ENCODE measurements around the gene HNRNPUL1. TPM values are rescaled to one million over a fixed set of nuclear protein-coding genes. Genes with fewer than 3 reads are reported as not detected.
A peak's percentile ranks its signal among the peaks of the same experiment; 100 is the strongest.

HNRNPUL1 gene
- total and polyA plus RNA-seq, 5 donors, result 89.4 to 152 (median 136) TPM

GRCh38 chr19:41355035-41355434 is 90.9 kb downstream of the HNRNPUL1 start:
- WGBS, result 68% methylated on average over 1 of the region's 1 CpG
- Histone ChIP-seq H3K27ac (ENCODE audit: low read length) (no peak overlapping the region), H3K4me1 (ENCODE audit: control insufficient read depth, insufficient read depth, low read length) (peaks cover 3% of the 10 kb centered on the region), H3K9me3 (ENCODE audit: control insufficient read depth, low read length) (no peaks in the 10 kb centered on the region), H3K27me3 (ENCODE audit: control insufficient read depth, insufficient read depth) (no peaks in the 10 kb centered on the region), H3K4me3 (ENCODE audit: low read length) (no peak overlapping the region)
- DNase-seq, result no peak
- intact Hi-C loops (cut with DNase I), result loop anchor here in 1 of 4 donors (5.0 to 10.0 kb wide), 2 partner anchors 33 to 80 kb away; partner anchors contain the start of gene DMAC2
- ATAC-seq, result no peak

- Histone ChIP-seq H3K9me3 (ENCODE audit: control insufficient read depth, low read length) (no peaks in the 10 kb centered on the region), H3K27ac (ENCODE audit: low read length) (no peak overlapping the region), H3K4me1 (ENCODE audit: control insufficient read depth, insufficient read depth, low read length) (no peaks in the 10 kb centered on the region), H3K4me3 (ENCODE audit: low read length) (no peak overlapping the region), H3K27me3 (ENCODE audit: control insufficient read depth, insufficient read depth) (no peaks in the 10 kb centered on the region)
- peak in 1 of 3 donors; percentile 36 for DNase-seq
- intact Hi-C loops (cut with DNase I), result loop anchor here in 1 of 4 donors (5.0 to 10.0 kb wide), 2 partner anchors 34 to 79 kb away; partner anchors contain the start of gene DMAC2
- ATAC-seq, result no peak
- WGBS, result 53% methylated on average over 3 of the region's 3 CpGs
Observed at GRCh38 chr19:41355802-41356201, 91.6 kb downstream of the HNRNPUL1 start.

GRCh38 chr19:41356984-41357739 is 93.0 kb downstream of the HNRNPUL1 start:
- Histone ChIP-seq H3K4me3 (ENCODE audit: low read length) (no peak overlapping the region), H3K27me3 (ENCODE audit: control insufficient read depth, insufficient read depth) (no peaks in the 10 kb centered on the region), H3K9me3 (ENCODE audit: control insufficient read depth, low read length) (no peaks in the 10 kb centered on the region), H3K4me1 (ENCODE audit: control insufficient read depth, insufficient read depth, low read length) (no peaks in the 10 kb centered on the region), H3K27ac (ENCODE audit: low read length) (no peak overlapping the region)
- 71% methylated on average over 11 of the region's 11 CpGs for WGBS
- DNase-seq (no peak), ATAC-seq (no peak)
- intact Hi-C loops (cut with DNase I), result loop anchor here in 1 of 4 donors (5.0 to 10.0 kb wide), 2 partner anchors 35 to 78 kb away; partner anchors contain the start of gene DMAC2

Other genes starting within 250 kb of the HNRNPUL1 start
- not detected for gene CYP2A13, start 175.9 kb upstream of the HNRNPUL1 start, total RNA-seq
- gene CYP2A13, start 175.9 kb upstream of the HNRNPUL1 start, polyA plus RNA-seq, result not detected
- gene CYP2F1, start 149.9 kb upstream of the HNRNPUL1 start, total RNA-seq, result not detected
- not detected for gene CYP2F1, start 149.9 kb upstream of the HNRNPUL1 start, polyA plus RNA-seq
- 1 to 10 TPM; 1.1 to 1.7 (median 1.2) TPM for gene CYP2S1, start 71.2 kb upstream of the HNRNPUL1 start, total RNA-seq
- 0.14 TPM for gene CYP2S1, start 71.2 kb upstream of the HNRNPUL1 start, polyA plus RNA-seq
- 10 to 100 TPM; 30.2 to 43.6 (median 38.5) TPM for gene AXL, start 45.1 kb upstream of the HNRNPUL1 start, total RNA-seq
- gene AXL, start 45.1 kb upstream of the HNRNPUL1 start, polyA plus RNA-seq, result 12.3 TPM
- gene CCDC97, start 45.8 kb downstream of the HNRNPUL1 start, total RNA-seq, result 10 to 100 TPM; 17.9 to 22.2 (median 18.9) TPM
- 12.2 TPM for gene CCDC97, start 45.8 kb downstream of the HNRNPUL1 start, polyA plus RNA-seq
- gene TGFB1, start 89.5 kb downstream of the HNRNPUL1 start, total RNA-seq, result 10 to 100 TPM; 27.0 to 39.3 (median 33.3) TPM
- gene TGFB1, start 89.5 kb downstream of the HNRNPUL1 start, polyA plus RNA-seq, result 23.9 TPM
- gene B9D2, start 99.8 kb downstream of the HNRNPUL1 start, total RNA-seq, result 1 to 10 TPM; 3.3 to 3.8 (median 3.5) TPM
- gene B9D2, start 99.8 kb downstream of the HNRNPUL1 start, polyA plus RNA-seq, result 5.1 TPM
- gene TMEM91, start 112.2 kb downstream of the HNRNPUL1 start, total RNA-seq, result 1 to 10 TPM; 4.6 to 6.7 (median 5.8) TPM
- 8.5 TPM for gene TMEM91, start 112.2 kb downstream of the HNRNPUL1 start, polyA plus RNA-seq
- gene EXOSC5, start 133.0 kb downstream of the HNRNPUL1 start, total RNA-seq, result 10 to 100 TPM in 2 of 4 donors, 1 to 10 TPM in 2; 8.6 to 12.6 (median 10.8) TPM
- 12.2 TPM for gene EXOSC5, start 133.0 kb downstream of the HNRNPUL1 start, polyA plus RNA-seq
- gene BCKDHA, start 133.4 kb downstream of the HNRNPUL1 start, total RNA-seq, result 10 to 100 TPM; 21.0 to 36.1 (median 33.0) TPM
- gene BCKDHA, start 133.4 kb downstream of the HNRNPUL1 start, polyA plus RNA-seq, result 50.4 TPM
- gene B3GNT8, start 163.0 kb downstream of the HNRNPUL1 start, total RNA-seq, result 1 to 10 TPM; 2.0 to 3.6 (median 3.1) TPM
- 3.4 TPM for gene B3GNT8, start 163.0 kb downstream of the HNRNPUL1 start, polyA plus RNA-seq
- 10 to 100 TPM; 52.6 to 86.8 (median 77.5) TPM for gene DMAC2, start 175.5 kb downstream of the HNRNPUL1 start, total RNA-seq
- 84.9 TPM for gene DMAC2, start 175.5 kb downstream of the HNRNPUL1 start, polyA plus RNA-seq
- gene ERICH4, start 178.8 kb downstream of the HNRNPUL1 start, total RNA-seq, result not detected
- gene ERICH4, start 178.8 kb downstream of the HNRNPUL1 start, polyA plus RNA-seq, result not detected